Measurements from ENCODE around the gene BHLHE23.

BHLHE23 gene

GRCh38 chr20:63029358-63030121 is 22.8 kb upstream of the BHLHE23 start:
- Histone ChIP-seq H3K9ac (ENCODE audit: low read length) (no peak overlapping the region), H3K4ac (ENCODE audit: low read depth in 1 of 2, low read length in 2 of 2) (no peak overlapping the region), H2AK5ac (ENCODE audit: low read length, severe bottlenecking) (no peak overlapping the region), H4K8ac (ENCODE audit: low read length) (no peak overlapping the region), H3K27me3 (ENCODE audit: control insufficient read depth in 1 of 2, insufficient read depth in 1 of 2, low read length in 2 of 2) (peaks cover 70 to 87% of the 10 kb centered on the region in 2 experiments), H2BK5ac (ENCODE audit: low read depth, low read length, poor library complexity, severe bottlenecking) (no peak overlapping the region), H3K18ac (ENCODE audit: low read depth in 1 of 2, low read length in 2 of 2) (no peak overlapping the region), H3K4me2 (ENCODE audit: low read length, poor library complexity, severe bottlenecking) (no peak overlapping the region), H3K9me3 (ENCODE audit: control insufficient read depth, low read length) (no peaks in the 10 kb centered on the region), H2BK12ac (ENCODE audit: low read length in 2 of 2) (no peak overlapping the region), H2BK120ac (ENCODE audit: low read depth, low read length) (no peak overlapping the region), H3K79me1 (replicated peaks; ENCODE audit: low read length, poor library complexity, severe bottlenecking) (no peaks in the 10 kb centered on the region), H3K27ac (ENCODE audit: low read length, poor library complexity, severe bottlenecking) (no peak overlapping the region), H3K23ac (ENCODE audit: low read length in 2 of 2) (no peak overlapping the region), H2AFZ (ENCODE audit: low read depth, low read length) (no peak overlapping the region), H3K14ac (ENCODE audit: low read length in 2 of 2) (no peak overlapping the region), H3K4me1 (ENCODE audit: control insufficient read depth, insufficient read depth, low read depth, low read length) (no peaks in the 10 kb centered on the region), H3K4me3 (ENCODE audit: insufficient read depth in 1 of 2, low read depth in 1 of 2, low read length in 2 of 2) (no peak overlapping the region), H4K91ac (ENCODE audit: low read length) (no peak overlapping the region), H2BK15ac (ENCODE audit: low read depth, poor library complexity, severe bottlenecking) (no peak overlapping the region), H3K36me3 (ENCODE audit: control insufficient read depth in 1 of 2, insufficient read depth in 2 of 2, low read depth in 1 of 2, low read length in 2 of 2) (no peaks in the 10 kb centered on the region)
- DNase-seq, result no peak
- WGBS, result 66% methylated on average over 37 of the region's 37 CpGs

GRCh38 chr20:63028461-63028921 is 21.7 kb upstream of the BHLHE23 start:
- 41% methylated on average over 15 of the region's 22 CpGs for WGBS
- H3K4me2 ChIP-seq (ENCODE audit: low read length, poor library complexity, severe bottlenecking), result no peak overlapping the region
- no peaks in the 10 kb centered on the region for H3K9me3 ChIP-seq (ENCODE audit: control insufficient read depth, low read length)

GRCh38 chr20:63027922-63028389 is 21.2 kb upstream of the BHLHE23 start:
- H2AK5ac ChIP-seq (ENCODE audit: low read length, severe bottlenecking), result no peak overlapping the region
- H3K79me1 ChIP-seq (replicated peaks; ENCODE audit: low read length, poor library complexity, severe bottlenecking), result no peaks in the 10 kb centered on the region
- peaks cover 64 to 89% of the 10 kb centered on the region in 2 experiments for H3K27me3 ChIP-seq (ENCODE audit: control insufficient read depth in 1 of 2, insufficient read depth in 1 of 2, low read length in 2 of 2)
- WGBS, result 10% methylated on average over 13 of the region's 23 CpGs
- H3K14ac ChIP-seq (ENCODE audit: low read length in 2 of 2), result no peak overlapping the region
- no peak overlapping the region for H3K27ac ChIP-seq (ENCODE audit: low read length, poor library complexity, severe bottlenecking)
- no peak overlapping the region for H3K4ac ChIP-seq (ENCODE audit: low read depth in 1 of 2, low read length in 2 of 2)
- H3K4me3 ChIP-seq (ENCODE audit: insufficient read depth in 1 of 2, low read depth in 1 of 2, low read length in 2 of 2), result no peak overlapping the region
- no peak overlapping the region for H4K91ac ChIP-seq (ENCODE audit: low read length)
- H3K18ac ChIP-seq (ENCODE audit: low read depth in 1 of 2, low read length in 2 of 2), result no peak overlapping the region
- no peak overlapping the region for H3K23ac ChIP-seq (ENCODE audit: low read length in 2 of 2)
- no peak overlapping the region for H2BK12ac ChIP-seq (ENCODE audit: low read length in 2 of 2)
- H2BK15ac ChIP-seq (ENCODE audit: low read depth, poor library complexity, severe bottlenecking), result no peak overlapping the region
- H4K8ac ChIP-seq (ENCODE audit: low read length), result no peak overlapping the region
- no peak overlapping the region for H2AFZ ChIP-seq (ENCODE audit: low read depth, low read length)
- no peaks in the 10 kb centered on the region for H3K9me3 ChIP-seq (ENCODE audit: control insufficient read depth, low read length)
- no peak overlapping the region for H3K4me2 ChIP-seq (ENCODE audit: low read length, poor library complexity, severe bottlenecking)
- H3K36me3 ChIP-seq (ENCODE audit: control insufficient read depth in 1 of 2, insufficient read depth in 2 of 2, low read depth in 1 of 2, low read length in 2 of 2), result no peaks in the 10 kb centered on the region
- no peaks in the 10 kb centered on the region for H3K4me1 ChIP-seq (ENCODE audit: control insufficient read depth, insufficient read depth, low read depth, low read length)
- H2BK5ac ChIP-seq (ENCODE audit: low read depth, low read length, poor library complexity, severe bottlenecking), result no peak overlapping the region
- H2BK120ac ChIP-seq (ENCODE audit: low read depth, low read length), result no peak overlapping the region
- DNase-seq, result no peak
- H3K9ac ChIP-seq (ENCODE audit: low read length), result no peak overlapping the region

More at GRCh38 chr20:63028461-63028921, 21.7 kb upstream of the BHLHE23 start:
- Histone ChIP-seq H3K18ac (ENCODE audit: low read depth in 1 of 2, low read length in 2 of 2) (no peak overlapping the region), H3K27me3 (ENCODE audit: control insufficient read depth in 1 of 2, insufficient read depth in 1 of 2, low read length in 2 of 2) (peaks cover 64 to 89% of the 10 kb centered on the region in 2 experiments), H3K27ac (ENCODE audit: low read length, poor library complexity, severe bottlenecking) (no peak overlapping the region), H4K91ac (ENCODE audit: low read length) (no peak overlapping the region), H2BK5ac (ENCODE audit: low read depth, low read length, poor library complexity, severe bottlenecking) (no peak overlapping the region), H3K23ac (ENCODE audit: low read length in 2 of 2) (no peak overlapping the region), H2AK5ac (ENCODE audit: low read length, severe bottlenecking) (no peak overlapping the region), H3K4me1 (ENCODE audit: control insufficient read depth, insufficient read depth, low read depth, low read length) (no peaks in the 10 kb centered on the region), H3K14ac (ENCODE audit: low read length in 2 of 2) (no peak overlapping the region), H3K4ac (ENCODE audit: low read depth in 1 of 2, low read length in 2 of 2) (no peak overlapping the region), H3K4me3 (ENCODE audit: insufficient read depth in 1 of 2, low read depth in 1 of 2, low read length in 2 of 2) (no peak overlapping the region), H2BK12ac (ENCODE audit: low read length in 2 of 2) (no peak overlapping the region), H3K36me3 (ENCODE audit: control insufficient read depth in 1 of 2, insufficient read depth in 2 of 2, low read depth in 1 of 2, low read length in 2 of 2) (no peaks in the 10 kb centered on the region), H3K9ac (ENCODE audit: low read length) (no peak overlapping the region), H4K8ac (ENCODE audit: low read length) (no peak overlapping the region), H2BK15ac (ENCODE audit: low read depth, poor library complexity, severe bottlenecking) (no peak overlapping the region), H2BK120ac (ENCODE audit: low read depth, low read length) (no peak overlapping the region), H2AFZ (ENCODE audit: low read depth, low read length) (no peak overlapping the region), H3K79me1 (replicated peaks; ENCODE audit: low read length, poor library complexity, severe bottlenecking) (no peaks in the 10 kb centered on the region)
- no peak for DNase-seq

GRCh38 chr20:63027221-63027921 is 20.6 kb upstream of the BHLHE23 start:
- H2BK15ac ChIP-seq (ENCODE audit: low read depth, poor library complexity, severe bottlenecking), result no peak overlapping the region
- H3K4me3 ChIP-seq (ENCODE audit: insufficient read depth in 1 of 2, low read depth in 1 of 2, low read length in 2 of 2), result no peak overlapping the region
- no peak overlapping the region for H2BK12ac ChIP-seq (ENCODE audit: low read length in 2 of 2)
- H4K91ac ChIP-seq (ENCODE audit: low read length), result no peak overlapping the region
- H2AFZ ChIP-seq (ENCODE audit: low read depth, low read length), result no peak overlapping the region
- H2BK5ac ChIP-seq (ENCODE audit: low read depth, low read length, poor library complexity, severe bottlenecking), result no peak overlapping the region
- H4K8ac ChIP-seq (ENCODE audit: low read length), result no peak overlapping the region
- no peak overlapping the region for H3K27ac ChIP-seq (ENCODE audit: low read length, poor library complexity, severe bottlenecking)
- no peak overlapping the region for H2AK5ac ChIP-seq (ENCODE audit: low read length, severe bottlenecking)
- no peak overlapping the region for H3K4me2 ChIP-seq (ENCODE audit: low read length, poor library complexity, severe bottlenecking)
- H3K4me1 ChIP-seq (ENCODE audit: control insufficient read depth, insufficient read depth, low read depth, low read length), result no peaks in the 10 kb centered on the region
- no peaks in the 10 kb centered on the region for H3K9me3 ChIP-seq (ENCODE audit: control insufficient read depth, low read length)
- H2BK120ac ChIP-seq (ENCODE audit: low read depth, low read length), result no peak overlapping the region
- 72% methylated on average over 27 of the region's 27 CpGs for WGBS
- no peak overlapping the region for H3K4ac ChIP-seq (ENCODE audit: low read depth in 1 of 2, low read length in 2 of 2)
- H3K14ac ChIP-seq (ENCODE audit: low read length in 2 of 2), result no peak overlapping the region
- no peak for DNase-seq
- no peaks in the 10 kb centered on the region for H3K79me1 ChIP-seq (replicated peaks; ENCODE audit: low read length, poor library complexity, severe bottlenecking)
- H3K27me3 ChIP-seq (ENCODE audit: control insufficient read depth in 1 of 2, insufficient read depth in 1 of 2, low read length in 2 of 2), result peaks cover 64 to 89% of the 10 kb centered on the region in 2 experiments
- no peak overlapping the region for H3K9ac ChIP-seq (ENCODE audit: low read length)
- H3K23ac ChIP-seq (ENCODE audit: low read length in 2 of 2), result no peak overlapping the region
- H3K18ac ChIP-seq (ENCODE audit: low read depth in 1 of 2, low read length in 2 of 2), result no peak overlapping the region
- no peaks in the 10 kb centered on the region for H3K36me3 ChIP-seq (ENCODE audit: control insufficient read depth in 1 of 2, insufficient read depth in 2 of 2, low read depth in 1 of 2, low read length in 2 of 2)
